Nephron (organoid): Measurements from ENCODE around the gene EPM2A.

Experiments
- H3K27ac Mint-ChIP-seq, 3 experiments: 2 replicates each; pipeline ENCODE4 v1.8.0; 2020; ENCODE audit warnings: mixed read lengths in 3 of 3, mild to moderate bottlenecking in 2 of 3, moderate library complexity in 1 of 3
- H3K27me3 Mint-ChIP-seq: 2 replicates; pipeline ENCODE4 v1.8.0; 2021; ENCODE audit warnings: low read depth, mild to moderate bottlenecking, moderate library complexity, mixed read lengths
- H3K36me3 Mint-ChIP-seq: 2 replicates; pipeline ENCODE4 v1.8.0; 2020; ENCODE audit warnings: low read depth, mixed read lengths
- H3K4me1 Mint-ChIP-seq: 2 replicates; pipeline ENCODE4 v1.8.0; 2020; ENCODE audit warnings: mixed read lengths
- H3K4me3 Mint-ChIP-seq, 3 experiments: 2 replicates each; pipeline ENCODE4 v1.8.0; 2020; ENCODE audit warnings: mild to moderate bottlenecking in 3 of 3, mixed read lengths in 3 of 3, moderate library complexity in 2 of 3
- H3K9me3 Mint-ChIP-seq: 2 replicates; pipeline ENCODE4 v1.8.0; 2020; ENCODE audit warnings: mixed read lengths
- CTCF ChIP-seq, 3 experiments: fragments of 200-600 bp; sonication (generic); IDR thresholded peaks; one replicate each; pipeline ENCODE4 v1.5.0; 2021; ENCODE audit warnings: antibody characterized with exemption in 3 of 3; ENCODE audit not compliant: unreplicated experiment in 3 of 3

EPM2A gene

GRCh38 chr6:145761584-145761983 lies 26.3 kb upstream of the EPM2A start:
- no peaks in the 10 kb centered on the region for H3K36me3 Mint-ChIP-seq
- H3K4me1 Mint-ChIP-seq, result no peaks in the 10 kb centered on the region
- H3K27ac Mint-ChIP-seq, result no peak overlapping the region
- H3K9me3 Mint-ChIP-seq, result no peaks in the 10 kb centered on the region
- no peak overlapping the region for H3K4me3 Mint-ChIP-seq
- no peaks in the 10 kb centered on the region for H3K27me3 Mint-ChIP-seq
- TF ChIP-seq CTCF (IDR thresholded peaks at IDR 0.05; ENCODE audit: unreplicated experiment in 3 of 3), result no peak

- no peaks in the 10 kb centered on the region for H3K9me3 Mint-ChIP-seq
- H3K4me3 Mint-ChIP-seq, result no peak overlapping the region
- no peaks in the 10 kb centered on the region for H3K27me3 Mint-ChIP-seq
- no peak for TF ChIP-seq CTCF (IDR thresholded peaks at IDR 0.05; ENCODE audit: unreplicated experiment in 3 of 3)
- H3K4me1 Mint-ChIP-seq, result no peaks in the 10 kb centered on the region
- no peaks in the 10 kb centered on the region for H3K36me3 Mint-ChIP-seq
- H3K27ac Mint-ChIP-seq, result no peak overlapping the region
Observed at GRCh38 chr6:145758113-145758512, 22.8 kb upstream of the EPM2A start.

GRCh38 chr6:145756170-145756662 lies 20.9 kb upstream of the EPM2A start:
- Mint-ChIP-seq H3K27me3 (no peaks in the 10 kb centered on the region), H3K4me1 (no peaks in the 10 kb centered on the region), H3K27ac (no peak overlapping the region)

GRCh38 chr6:145755682-145756081 lies 20.4 kb upstream of the EPM2A start:
- no peaks in the 10 kb centered on the region for H3K36me3 Mint-ChIP-seq
- H3K4me1 Mint-ChIP-seq, result no peaks in the 10 kb centered on the region
- no peaks in the 10 kb centered on the region for H3K9me3 Mint-ChIP-seq
- H3K27me3 Mint-ChIP-seq, result no peaks in the 10 kb centered on the region
- H3K27ac Mint-ChIP-seq, result no peak overlapping the region
- H3K4me3 Mint-ChIP-seq, result no peak overlapping the region
- no peak for TF ChIP-seq CTCF (IDR thresholded peaks at IDR 0.05; ENCODE audit: unreplicated experiment in 3 of 3)

More at GRCh38 chr6:145756170-145756662, 20.9 kb upstream of the EPM2A start:
- Mint-ChIP-seq H3K9me3 (no peaks in the 10 kb centered on the region), H3K36me3 (no peaks in the 10 kb centered on the region), H3K4me3 (no peak overlapping the region)
- TF ChIP-seq CTCF (IDR thresholded peaks at IDR 0.05; ENCODE audit: unreplicated experiment in 3 of 3), result no peak

GRCh38 chr6:145752638-145753037 lies 17.3 kb upstream of the EPM2A start:
- no peak for TF ChIP-seq CTCF (IDR thresholded peaks at IDR 0.05; ENCODE audit: unreplicated experiment in 3 of 3)
- H3K27me3 Mint-ChIP-seq, result no peaks in the 10 kb centered on the region
- no peaks in the 10 kb centered on the region for H3K9me3 Mint-ChIP-seq
- H3K36me3 Mint-ChIP-seq, result no peaks in the 10 kb centered on the region
- no peak overlapping the region for H3K27ac Mint-ChIP-seq
- no peaks in the 10 kb centered on the region for H3K4me1 Mint-ChIP-seq
- no peak overlapping the region for H3K4me3 Mint-ChIP-seq

GRCh38 chr6:145749632-145750031 lies 14.3 kb upstream of the EPM2A start:
- H3K9me3 Mint-ChIP-seq, result no peaks in the 10 kb centered on the region
- no peak overlapping the region for H3K27ac Mint-ChIP-seq
- TF ChIP-seq CTCF (IDR thresholded peaks at IDR 0.05; ENCODE audit: unreplicated experiment in 3 of 3), result no peak
- H3K27me3 Mint-ChIP-seq, result no peaks in the 10 kb centered on the region
- H3K4me1 Mint-ChIP-seq, result no peaks in the 10 kb centered on the region
- H3K4me3 Mint-ChIP-seq, result no peak overlapping the region
- no peaks in the 10 kb centered on the region for H3K36me3 Mint-ChIP-seq
